Raji (cell line): ENCODE data around the gene ICAM4.

Experiments
- POLR2A ChIP-seq: IDR thresholded peaks from 2 replicates; pipeline ENCODE4 v1.6.1; 2011; ENCODE audit warnings: low read depth, low read length, control low read depth; ENCODE audit not compliant: insufficient read depth

ICAM4 gene

DNA sequence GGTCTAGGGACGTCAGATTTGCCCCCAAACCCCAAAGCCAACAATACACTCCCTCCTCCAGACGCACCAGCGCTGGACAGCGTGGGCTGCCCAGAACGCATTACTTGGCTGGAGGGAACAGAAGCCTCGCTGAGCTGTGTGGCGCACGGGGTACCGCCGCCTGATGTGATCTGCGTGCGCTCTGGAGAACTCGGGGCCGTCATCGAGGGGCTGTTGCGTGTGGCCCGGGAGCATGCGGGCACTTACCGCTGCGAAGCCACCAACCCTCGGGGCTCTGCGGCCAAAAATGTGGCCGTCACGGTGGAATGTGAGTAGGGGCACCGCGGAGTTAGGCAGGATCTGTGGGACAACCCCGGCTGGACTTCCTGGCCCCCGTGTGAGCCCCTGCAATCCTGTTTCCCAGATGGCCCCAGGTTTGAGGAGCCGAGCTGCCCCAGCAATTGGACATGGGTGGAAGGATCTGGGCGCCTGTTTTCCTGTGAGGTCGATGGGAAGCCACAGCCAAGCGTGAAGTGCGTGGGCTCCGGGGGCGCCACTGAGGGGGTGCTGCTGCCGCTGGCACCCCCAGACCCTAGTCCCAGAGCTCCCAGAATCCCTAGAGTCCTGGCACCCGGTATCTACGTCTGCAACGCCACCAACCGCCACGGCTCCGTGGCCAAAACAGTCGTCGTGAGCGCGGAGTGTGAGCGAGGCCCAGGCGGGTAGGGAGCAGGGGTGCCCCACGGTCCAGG lies 7.0 kb downstream of the ICAM4 start:
- no peak for TF ChIP-seq POLR2A

DNA sequence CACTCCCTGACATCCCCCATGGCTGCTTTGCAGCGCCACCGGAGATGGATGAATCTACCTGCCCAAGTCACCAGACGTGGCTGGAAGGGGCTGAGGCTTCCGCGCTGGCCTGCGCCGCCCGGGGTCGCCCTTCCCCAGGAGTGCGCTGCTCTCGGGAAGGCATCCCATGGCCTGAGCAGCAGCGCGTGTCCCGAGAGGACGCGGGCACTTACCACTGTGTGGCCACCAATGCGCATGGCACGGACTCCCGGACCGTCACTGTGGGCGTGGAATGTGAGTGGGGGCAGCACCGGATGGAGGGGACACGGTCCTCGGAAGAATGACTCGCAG lies 7.6 kb downstream of the ICAM4 start:
- TF ChIP-seq POLR2A, result no peak

DNA sequence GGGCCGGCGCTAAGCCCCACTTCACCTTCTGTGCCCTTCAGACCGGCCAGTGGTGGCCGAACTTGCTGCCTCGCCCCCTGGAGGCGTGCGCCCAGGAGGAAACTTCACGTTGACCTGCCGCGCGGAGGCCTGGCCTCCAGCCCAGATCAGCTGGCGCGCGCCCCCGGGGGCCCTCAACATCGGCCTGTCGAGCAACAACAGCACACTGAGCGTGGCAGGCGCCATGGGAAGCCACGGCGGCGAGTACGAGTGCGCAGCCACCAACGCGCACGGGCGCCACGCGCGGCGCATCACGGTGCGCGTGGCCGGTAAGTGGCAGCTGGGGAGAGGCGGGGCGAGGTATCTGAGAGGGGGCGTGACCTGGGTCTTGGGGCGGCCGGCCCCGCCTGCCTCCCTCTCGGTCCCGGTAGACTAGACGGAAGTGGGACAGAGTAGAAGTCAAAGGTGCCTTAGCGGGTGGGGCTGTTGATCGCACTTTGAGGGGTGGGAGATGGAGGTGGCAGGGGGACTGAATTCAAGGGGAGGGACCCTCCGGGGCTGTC lies 8.6 kb downstream of the ICAM4 start:
- no peak for TF ChIP-seq POLR2A

DNA sequence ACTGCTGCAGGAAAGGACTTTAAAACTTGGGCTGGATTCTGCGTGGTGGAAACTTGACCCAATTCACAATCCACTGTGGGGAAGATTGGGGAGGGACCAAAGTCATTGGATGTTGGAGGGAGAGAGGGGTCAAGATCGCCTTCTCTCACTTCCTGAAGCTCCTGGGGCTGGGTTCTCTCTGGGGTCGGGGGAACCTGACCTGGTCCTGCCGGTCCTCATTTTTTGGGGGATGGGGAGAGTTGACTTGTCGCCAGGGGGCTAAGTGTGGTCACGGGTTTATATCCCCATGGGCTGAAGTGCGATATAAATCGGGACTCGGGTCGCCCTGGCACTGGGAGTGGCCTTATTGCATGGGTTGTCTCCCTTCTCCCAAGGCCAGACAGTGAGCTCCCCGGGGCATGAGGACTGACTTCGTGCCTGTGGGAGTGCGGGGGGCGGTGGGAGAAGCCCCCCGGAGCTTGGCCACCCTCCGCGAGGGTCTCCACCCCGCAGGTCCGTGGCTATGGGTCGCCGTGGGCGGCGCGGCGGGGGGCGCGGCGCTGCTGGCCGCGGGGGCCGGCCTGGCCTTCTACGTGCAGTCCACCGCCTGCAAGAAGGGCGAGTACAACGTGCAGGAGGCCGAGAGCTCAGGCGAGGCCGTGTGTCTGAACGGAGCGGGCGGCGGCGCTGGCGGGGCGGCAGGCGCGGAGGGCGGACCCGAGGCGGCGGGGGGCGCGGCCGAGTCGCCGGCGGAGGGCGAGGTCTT lies 9.3 kb downstream of the ICAM4 start:
- no peak for TF ChIP-seq POLR2A

DNA sequence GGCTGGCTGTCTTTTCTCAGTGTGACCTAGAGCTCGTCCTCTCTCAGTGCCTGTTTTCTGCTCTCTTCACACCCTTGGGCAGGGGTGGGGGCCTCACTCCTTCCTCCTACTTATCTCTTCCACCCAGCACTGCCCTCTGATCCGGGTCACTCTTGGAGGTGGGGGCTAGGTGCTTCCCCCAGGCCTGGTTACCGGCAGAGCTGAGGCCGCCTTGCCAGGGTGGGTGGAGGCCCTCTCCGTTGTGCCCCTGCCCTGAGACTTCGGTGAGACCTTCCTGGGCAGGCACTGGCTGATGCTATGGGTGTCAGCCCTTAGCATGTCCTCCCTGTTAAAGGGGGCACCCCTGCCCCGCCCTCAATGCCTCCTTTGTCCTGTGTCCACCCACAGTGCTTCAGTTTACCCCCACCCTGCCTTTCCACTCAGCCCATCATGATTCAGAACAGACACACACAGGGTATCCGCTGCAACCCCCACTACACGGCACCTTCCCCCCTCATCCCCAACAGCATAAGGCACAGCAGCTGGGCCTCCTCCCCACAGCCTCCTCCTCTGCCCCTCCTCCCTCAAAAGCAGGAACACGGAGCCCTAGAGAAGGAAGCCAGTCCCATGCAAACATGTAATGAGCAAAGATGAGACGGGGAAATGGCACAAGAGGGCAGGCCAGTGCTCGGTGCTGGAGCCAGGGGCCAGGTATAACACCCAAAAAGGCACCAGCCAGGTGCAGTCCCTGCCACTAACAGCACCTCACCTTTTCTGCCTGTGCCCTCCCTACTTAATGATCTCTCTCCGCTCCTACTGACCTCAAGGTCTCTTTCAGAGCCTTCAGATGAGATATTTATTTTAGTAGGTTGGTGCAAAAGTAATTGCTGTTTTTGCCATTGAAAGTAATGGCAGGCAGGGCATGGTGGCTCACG lies 13.0 kb downstream of the ICAM4 start:
- TF ChIP-seq POLR2A, result no peak

DNA sequence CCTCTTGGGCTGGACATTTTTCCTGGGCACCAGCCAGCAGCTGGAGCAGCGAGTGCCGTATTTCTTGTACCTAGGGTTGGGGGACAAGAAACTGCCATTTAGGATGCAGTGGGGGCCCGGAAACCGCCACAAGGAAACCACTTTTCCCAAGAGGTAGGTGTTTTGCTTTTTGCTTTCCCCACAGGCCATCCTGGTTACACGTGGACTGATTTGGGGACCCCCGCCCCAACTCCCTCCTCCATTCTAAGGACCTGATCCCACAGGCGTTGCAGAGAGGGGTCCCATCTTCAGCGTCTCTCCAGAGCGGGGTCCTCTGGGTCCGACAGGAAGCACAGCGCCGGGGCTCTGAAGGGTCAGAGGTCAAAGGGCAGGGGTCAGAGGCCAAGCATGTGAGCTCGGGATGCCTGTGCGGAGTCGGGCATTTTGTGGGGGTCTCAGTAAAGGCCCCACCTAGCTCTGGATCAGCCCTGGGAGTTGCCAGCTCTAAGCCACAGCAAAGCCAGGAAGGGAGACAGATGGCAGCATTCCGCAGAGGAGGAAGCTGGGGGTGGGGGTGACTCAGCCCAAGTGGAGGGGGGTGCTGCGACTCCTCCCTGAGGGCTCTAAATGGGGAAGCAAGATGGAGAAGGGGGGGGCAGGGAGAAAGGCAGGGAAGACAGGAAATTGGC lies 18.5 kb downstream of the ICAM4 start:
- no peak for TF ChIP-seq POLR2A

DNA sequence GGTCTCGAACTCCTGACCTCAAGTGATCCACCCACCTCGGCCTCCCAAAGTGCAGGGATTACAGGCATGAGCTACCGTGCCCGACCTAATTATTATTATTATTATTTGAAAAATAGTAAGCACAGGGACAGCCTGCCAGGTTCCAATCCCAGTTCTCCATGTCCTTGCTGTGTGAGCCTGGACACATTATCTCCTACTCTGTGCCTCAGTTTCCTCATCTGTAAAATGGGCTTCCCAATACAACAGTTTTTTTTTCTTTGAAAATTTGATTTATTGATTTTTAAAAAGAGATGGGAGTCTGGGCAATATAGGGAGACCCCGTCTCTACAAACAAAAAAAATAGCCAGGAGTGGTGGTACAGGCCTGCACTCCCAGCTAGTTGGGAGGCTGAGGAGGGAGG lies 19.6 kb downstream of the ICAM4 start:
- TF ChIP-seq POLR2A, result no peak

DNA sequence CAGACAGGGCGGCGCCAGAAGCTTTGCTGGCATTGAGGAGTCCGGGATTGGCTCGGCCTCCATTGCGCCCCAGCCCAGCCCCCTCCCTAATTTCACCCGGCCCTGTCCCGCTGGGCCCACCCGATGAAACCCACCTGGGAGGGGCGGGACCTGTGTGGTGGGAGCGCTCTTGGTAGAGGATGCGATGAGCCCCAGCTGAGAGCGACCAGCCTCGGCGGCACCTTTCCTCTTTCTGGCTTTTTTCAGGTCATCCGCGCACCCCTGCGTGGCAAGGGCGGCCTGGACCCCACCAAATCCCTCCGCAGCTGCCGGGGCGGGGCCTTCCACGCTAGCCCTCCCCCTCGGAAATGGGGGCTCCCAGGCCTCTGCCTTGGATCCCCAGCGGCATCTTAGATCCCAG lies 22.7 kb downstream of the ICAM4 start, which contains the start of gene ZGLP1:
ZGLP1 (minus strand) TSS at position 393 of the 400 bp plus-strand sequence.
- no peak for TF ChIP-seq POLR2A

DNA sequence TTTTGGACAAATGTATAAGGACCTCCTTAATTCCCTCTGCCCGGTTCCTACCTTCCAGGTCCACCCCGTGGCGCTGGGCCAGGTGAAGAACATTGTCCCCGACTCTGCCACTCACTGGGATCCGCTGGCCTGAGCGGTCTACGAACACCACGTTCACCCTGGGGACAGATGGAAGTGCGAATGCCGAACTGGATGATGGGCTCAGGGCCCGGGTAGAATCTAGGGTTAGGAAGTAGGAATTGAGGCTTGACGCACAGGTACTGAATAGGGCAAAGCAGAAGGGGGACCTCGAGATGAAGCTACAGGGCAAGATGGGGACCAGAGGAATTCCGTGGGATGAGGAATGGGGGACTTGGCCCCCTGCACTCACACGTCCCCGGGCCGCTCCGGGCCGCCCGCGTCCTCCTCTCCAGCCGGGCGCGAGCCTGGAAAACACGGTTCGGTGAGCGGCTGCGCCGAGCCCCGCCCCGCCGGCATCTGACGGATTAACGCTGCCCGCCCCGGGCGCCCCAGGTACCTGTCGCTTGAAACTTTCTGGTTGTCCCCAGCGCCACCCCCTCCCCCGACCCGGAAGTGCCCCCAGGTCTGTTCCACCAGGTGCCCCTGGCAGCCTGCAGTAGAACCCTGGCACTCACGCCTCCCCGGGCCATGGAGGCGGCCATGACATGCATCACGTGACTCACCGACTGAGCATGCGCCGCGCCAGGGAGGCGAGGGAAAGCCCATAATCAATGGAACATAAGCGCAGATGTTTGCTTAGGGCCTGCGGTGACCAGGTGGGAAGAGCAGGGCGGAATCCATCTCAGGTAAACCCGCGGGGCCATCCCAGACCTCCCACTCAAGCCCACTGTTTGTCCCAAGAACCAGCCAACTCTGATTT lies 28.8 kb downstream of the ICAM4 start, which contains the start of gene FDX2:
FDX2 (minus strand) TSS at position 681 of the 880 bp plus-strand sequence; CDS start at position 662, 19 bp downstream.
- TF ChIP-seq POLR2A, result peak; percentile 71; the same call in 1 of the 2 replicates

DNA sequence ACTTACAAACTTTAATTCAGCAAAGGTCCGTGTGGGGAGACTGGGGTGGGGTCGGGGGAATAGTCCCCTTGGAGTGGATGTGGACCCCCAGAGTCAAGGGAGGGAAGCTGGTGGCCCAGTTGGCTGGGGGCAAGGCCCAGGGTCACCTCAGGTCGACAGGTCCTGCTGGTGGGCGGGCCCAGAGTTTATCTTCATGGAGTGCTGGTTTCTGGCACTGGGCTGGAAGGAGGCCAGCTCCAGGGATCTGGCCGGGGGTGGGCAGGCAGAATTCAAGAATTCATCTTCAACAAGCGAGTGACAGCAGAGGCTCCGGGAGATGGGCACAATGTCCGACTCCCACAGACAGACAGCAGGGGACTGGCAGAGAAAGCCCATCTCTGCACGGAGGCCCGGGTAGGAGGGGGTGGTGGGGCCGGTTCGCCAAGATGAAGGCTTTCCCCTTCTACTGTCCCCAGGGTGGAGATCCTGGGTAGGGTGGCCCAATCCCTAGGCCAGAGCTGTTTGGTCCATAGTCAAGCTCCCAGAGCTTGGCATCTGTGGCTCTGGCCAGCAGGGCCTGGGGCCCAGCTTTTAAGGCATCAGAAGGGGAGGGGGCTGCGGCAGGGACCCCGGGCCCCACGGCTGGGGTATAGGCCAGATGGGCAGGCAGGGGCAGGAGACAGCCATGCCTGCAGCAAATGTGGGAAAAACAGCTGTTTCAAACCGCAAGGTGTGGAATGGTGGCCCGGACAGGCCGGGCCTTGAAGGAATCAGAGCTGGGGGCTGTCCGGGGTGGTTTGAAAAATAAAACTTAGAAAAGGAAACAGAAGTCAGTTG lies 29.7 kb downstream of the ICAM4 start:
- no peak for TF ChIP-seq POLR2A

DNA sequence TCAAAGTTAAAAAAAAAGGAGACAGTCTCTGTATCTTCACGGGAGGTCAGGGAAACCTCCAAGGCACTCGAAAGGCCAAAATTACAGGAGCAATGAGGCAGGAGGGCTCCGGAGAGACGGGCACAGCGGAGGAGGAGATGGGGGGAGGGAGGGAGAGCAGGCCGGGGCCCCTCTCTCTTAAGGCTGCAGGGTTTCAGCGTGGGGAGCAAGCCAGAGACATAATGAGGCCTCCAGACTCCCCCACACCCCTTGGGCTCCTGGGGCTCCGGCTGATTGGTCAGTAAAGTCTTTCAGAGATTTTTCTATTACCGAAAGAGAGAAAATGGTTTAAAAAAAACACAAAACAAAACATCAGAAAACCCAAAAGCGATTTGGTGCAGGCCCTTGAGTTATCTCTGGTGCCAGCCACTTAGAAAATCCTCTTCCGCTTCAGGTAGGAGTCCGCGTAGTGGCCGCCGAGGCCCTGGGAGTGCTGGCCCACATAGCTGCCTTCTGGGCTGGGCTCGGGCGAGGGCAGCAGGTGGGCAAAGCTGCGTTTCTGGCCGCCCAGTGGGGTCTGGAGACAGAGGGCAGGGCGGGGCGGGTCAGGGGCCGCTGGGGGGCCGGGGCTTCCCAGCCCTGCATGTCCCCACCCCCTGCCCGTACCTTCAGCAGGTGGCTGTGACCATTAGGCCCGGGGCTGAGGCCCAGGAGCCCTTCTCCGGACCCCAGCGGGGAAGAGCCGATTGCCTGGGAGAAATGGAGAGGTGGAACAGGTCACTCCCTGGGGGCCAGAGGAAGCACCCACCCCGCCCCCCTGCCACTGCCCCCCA lies 30.5 kb downstream of the ICAM4 start:
- TF ChIP-seq POLR2A, result no peak

DNA sequence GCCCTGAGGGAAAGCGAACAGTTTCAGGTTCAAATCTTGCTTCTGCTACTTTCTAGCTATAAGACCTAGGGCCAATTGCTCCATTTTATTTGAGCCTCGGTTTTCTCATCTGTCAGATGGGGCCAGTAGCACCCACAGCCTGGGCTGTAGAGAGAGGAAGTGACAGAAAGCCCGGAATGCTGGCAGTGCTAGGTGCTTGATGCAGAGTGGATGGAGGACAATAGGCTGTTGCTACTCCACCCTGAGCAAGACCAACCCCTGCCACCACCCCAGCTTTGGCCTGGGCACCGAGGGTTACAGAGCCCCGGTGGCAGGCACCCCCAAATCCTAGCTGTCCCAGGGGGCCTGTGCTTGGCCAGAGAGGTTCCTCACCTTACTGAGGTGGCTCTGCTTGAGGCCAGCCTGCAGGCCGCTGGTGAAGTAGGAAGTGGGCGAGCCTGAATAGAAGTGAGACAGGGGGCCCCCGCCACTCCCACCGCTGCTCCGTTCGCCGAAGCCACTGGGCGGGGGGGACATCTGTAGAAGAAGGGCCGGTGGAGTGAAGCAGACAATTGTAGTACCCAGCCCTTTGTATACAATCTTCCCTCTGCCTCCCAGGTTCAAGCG lies 31.2 kb downstream of the ICAM4 start:
- no peak for TF ChIP-seq POLR2A
